Stomach (tissue), 4 donors: ENCODE results near the gene SLC22A5.

ENCODE experiments used
- POLR2AphosphoS5 ChIP-seq, 3 donors: sonication (generic); formaldehyde crosslinking; IDR thresholded peaks; one replicate each; pipeline ENCODE4 v1.6.1; 2016; ENCODE audit warnings: antibody characterized with exemption in 3 of 3
- TF ChIP-seq, protein P1 (sequence below), 7 experiments: fragments of 450-650 bp in 4 of 7; fragments of 200-600 bp in 3 of 7; sonication (generic) in 3 of 7; IDR thresholded peaks; one replicate each; pipeline ENCODE4 v1.5.1; 2016 to 2019; ENCODE audit warnings: antibody characterized with exemption in 7 of 7, control low read depth in 2 of 7, mild to moderate bottlenecking in 1 of 7

DNA sequence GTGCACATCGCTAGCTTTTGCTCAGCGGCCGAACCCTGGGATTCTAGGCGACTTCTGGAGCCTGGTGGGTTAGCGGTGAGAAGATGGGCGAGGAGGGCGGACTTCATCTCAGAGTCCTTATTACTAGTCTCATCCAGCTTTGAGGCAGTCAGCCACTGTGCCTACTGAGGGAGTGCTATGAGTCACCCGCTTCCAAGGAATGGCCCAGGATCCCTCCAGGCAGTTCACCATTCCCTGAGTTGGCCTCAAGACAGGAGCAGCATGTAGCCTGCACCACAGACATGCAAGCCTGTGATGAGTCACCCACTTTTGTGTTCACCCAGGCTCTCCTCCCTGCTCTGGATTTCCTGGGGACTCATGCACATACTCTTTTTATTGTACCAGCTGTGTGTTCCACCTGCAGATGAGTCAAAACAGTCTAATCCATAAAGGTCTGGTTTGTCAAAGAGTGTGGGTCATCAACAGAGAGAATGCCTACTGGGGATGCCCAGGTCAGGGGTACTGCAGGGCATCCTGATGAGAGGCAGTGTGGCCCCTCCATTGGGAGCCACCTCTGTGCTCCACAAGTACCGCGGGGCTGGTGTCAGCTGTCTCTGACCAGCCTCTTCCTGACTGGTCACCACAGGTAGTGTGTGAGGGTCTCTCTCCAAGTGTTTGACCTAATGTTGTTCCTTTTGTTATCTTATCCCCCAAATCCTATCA is 20.2 kb downstream of the SLC22A5 start:
- peak; percentile 15 to 88 (median 56) for TF ChIP-seq POLR2AphosphoS5 (IDR thresholded peaks at IDR 0.05)
- TF ChIP-seq, protein P1, sequence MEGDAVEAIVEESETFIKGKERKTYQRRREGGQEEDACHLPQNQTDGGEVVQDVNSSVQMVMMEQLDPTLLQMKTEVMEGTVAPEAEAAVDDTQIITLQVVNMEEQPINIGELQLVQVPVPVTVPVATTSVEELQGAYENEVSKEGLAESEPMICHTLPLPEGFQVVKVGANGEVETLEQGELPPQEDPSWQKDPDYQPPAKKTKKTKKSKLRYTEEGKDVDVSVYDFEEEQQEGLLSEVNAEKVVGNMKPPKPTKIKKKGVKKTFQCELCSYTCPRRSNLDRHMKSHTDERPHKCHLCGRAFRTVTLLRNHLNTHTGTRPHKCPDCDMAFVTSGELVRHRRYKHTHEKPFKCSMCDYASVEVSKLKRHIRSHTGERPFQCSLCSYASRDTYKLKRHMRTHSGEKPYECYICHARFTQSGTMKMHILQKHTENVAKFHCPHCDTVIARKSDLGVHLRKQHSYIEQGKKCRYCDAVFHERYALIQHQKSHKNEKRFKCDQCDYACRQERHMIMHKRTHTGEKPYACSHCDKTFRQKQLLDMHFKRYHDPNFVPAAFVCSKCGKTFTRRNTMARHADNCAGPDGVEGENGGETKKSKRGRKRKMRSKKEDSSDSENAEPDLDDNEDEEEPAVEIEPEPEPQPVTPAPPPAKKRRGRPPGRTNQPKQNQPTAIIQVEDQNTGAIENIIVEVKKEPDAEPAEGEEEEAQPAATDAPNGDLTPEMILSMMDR (IDR thresholded peaks at IDR 0.05): no peak
